Skin epidermis (tissue), 12 donors: ENCODE results near the gene SLC30A1.
"Not testable (repeated sequence)": the region's sequence is repeated elsewhere in the genome, so short reads cannot be mapped to it uniquely, and the experiment has no call there.

ENCODE experiments used
- H3K27ac ChIP-seq, 21 experiments: fragments of 200-600 bp; sonication (generic) in 11 of 21; one replicate each; pipeline ENCODE4 v1.5.0; 2020; ENCODE audit warnings: mild to moderate bottlenecking in 3 of 21, inconsistent platforms in 2 of 21, moderate library complexity in 2 of 21
- H3K4me3 ChIP-seq, 7 experiments: fragments of 200-600 bp; sonication (generic) in 2 of 7; one replicate each; pipeline ENCODE4 v1.5.0; 2020; ENCODE audit warnings: inconsistent platforms in 2 of 7, mild to moderate bottlenecking in 2 of 7, moderate library complexity in 1 of 7

Gene SLC30A1

GRCh38 chr1:211589782-211590721 is 11.1 kb upstream of the SLC30A1 start:
- H3K4me3 ChIP-seq: no peak overlapping the region

GRCh38 chr1:211588711-211589110 is 9.8 kb upstream of the SLC30A1 start:
- Histone ChIP-seq H3K4me3 (no peak overlapping the region), H3K27ac (no peak overlapping the region)

More at GRCh38 chr1:211589782-211590721, 11.1 kb upstream of the SLC30A1 start:
- peak overlapping the region in 6 of 21 experiments; percentile 1 to 72 (median 34) for H3K27ac ChIP-seq

GRCh38 chr1:211587123-211587522 is 8.2 kb upstream of the SLC30A1 start:
- H3K27ac ChIP-seq: no peak overlapping the region
- no peak overlapping the region for H3K4me3 ChIP-seq

GRCh38 chr1:211586538-211586937 is 7.6 kb upstream of the SLC30A1 start:
- H3K27ac ChIP-seq: no peak overlapping the region
- H3K4me3 ChIP-seq: no peak overlapping the region

GRCh38 chr1:211583011-211583992 is 4.3 kb upstream of the SLC30A1 start:
- Histone ChIP-seq H3K27ac (peak overlapping the region in 2 of 21 experiments; percentile 23 to 31), H3K4me3 (no peak overlapping the region)

- peak overlapping the region in 10 of 21 experiments; percentile 7 to 62 (median 41) for H3K27ac ChIP-seq
Measured at GRCh38 chr1:211581526-211581925, 2.6 kb upstream of the SLC30A1 start.

GRCh38 chr1:211580303-211580687 is 1.3 kb upstream of the SLC30A1 start:
- H3K27ac ChIP-seq: peak overlapping the region in 5 of 21 experiments; percentile 41 to 99 (median 90)
- no peak overlapping the region for H3K4me3 ChIP-seq

More at GRCh38 chr1:211581526-211581925, 2.6 kb upstream of the SLC30A1 start:
- H3K4me3 ChIP-seq: no peak overlapping the region

- Histone ChIP-seq H3K4me3 (peak overlapping the region; percentile 80 to 99 (median 93)), H3K27ac (peak overlapping the region in 20 of 21 experiments; percentile 72 to 99 (median 92))
Measured at GRCh38 chr1:211579440-211580302, 710 bp upstream of the SLC30A1 start.

GRCh38 chr1:211577819-211578639 is 932 bp downstream of the SLC30A1 start:
- Histone ChIP-seq H3K4me3 (peak overlapping the region; percentile 80 to 99 (median 93)), H3K27ac (peak overlapping the region; percentile 87 to 99 (median 96))

GRCh38 chr1:211577277-211577818 is 1.6 kb downstream of the SLC30A1 start:
- Histone ChIP-seq H3K27ac (peak overlapping the region in 18 of 21 experiments; percentile 87 to 99 (median 96)), H3K4me3 (peak overlapping the region; percentile 80 to 99 (median 93))

GRCh38 chr1:211576717-211577116 is 2.2 kb downstream of the SLC30A1 start:
- peak overlapping the region; percentile 80 to 99 (median 93) for H3K4me3 ChIP-seq
- H3K27ac ChIP-seq: peak overlapping the region in 4 of 21 experiments; percentile 98 to 99 (median 98)

- Histone ChIP-seq H3K27ac (no peak overlapping the region), H3K4me3 (no peak overlapping the region)
Measured at GRCh38 chr1:211574705-211575104, 4.3 kb downstream of the SLC30A1 start.

GRCh38 chr1:211571998-211572397 is 7.0 kb downstream of the SLC30A1 start:
- H3K27ac ChIP-seq: no peak overlapping the region
- H3K4me3 ChIP-seq: no peak overlapping the region

GRCh38 chr1:211570378-211570777 is 8.6 kb downstream of the SLC30A1 start:
- not testable (repeated sequence) for H3K27ac ChIP-seq, H3K4me3 ChIP-seq

- no peak overlapping the region for H3K4me3 ChIP-seq
Measured at GRCh38 chr1:211566431-211567025, 12.4 kb downstream of the SLC30A1 start.

GRCh38 chr1:211564084-211564483 is 14.9 kb downstream of the SLC30A1 start:
- no peak overlapping the region for H3K4me3 ChIP-seq
- no peak overlapping the region for H3K27ac ChIP-seq

More at GRCh38 chr1:211566431-211567025, 12.4 kb downstream of the SLC30A1 start:
- H3K27ac ChIP-seq: no peak overlapping the region
